Mesendoderm (in vitro differentiated cells): Measurements from ENCODE around the gene UBE2I.
A peak's percentile ranks its signal among the peaks of the same experiment; 100 is the strongest.

ENCODE experiments used
- DNase-seq: peaks from one replicate; pipeline ENCODE4 v3.0.0; 2013
- H2AK5ac ChIP-seq: 2 replicates; pipeline ENCODE4 v1.6.1; 2013; ENCODE audit warnings: low read length, inconsistent platforms
- H2BK120ac ChIP-seq: 2 replicates; pipeline ENCODE4 v1.6.1; 2013; ENCODE audit warnings: low read depth, mild to moderate bottlenecking, low read length, moderate library complexity, mixed read lengths
- H2BK15ac ChIP-seq: replicated peaks from 2 replicates; pipeline ENCODE4 v1.6.1; 2013; ENCODE audit warnings: low read depth, mild to moderate bottlenecking, moderate library complexity
- H2BK5ac ChIP-seq: 2 replicates; pipeline ENCODE4 v1.6.1; 2013; ENCODE audit warnings: low read length, inconsistent platforms
- H3K18ac ChIP-seq: 2 replicates; pipeline ENCODE4 v1.6.1; 2013; ENCODE audit warnings: mild to moderate bottlenecking, low read length, mixed read lengths
- H3K23ac ChIP-seq: one replicate; pipeline ENCODE4 v1.6.1; 2013; ENCODE audit warnings: low read length
- H3K27ac ChIP-seq: 2 replicates; pipeline ENCODE4 v1.5.1; 2013; ENCODE audit warnings: low read depth, mild to moderate bottlenecking, inconsistent platforms, low read length, moderate library complexity
- H3K27me3 ChIP-seq: 2 replicates; pipeline ENCODE4 v1.6.1; 2013; ENCODE audit warnings: low read length, control low read depth, mild to moderate bottlenecking, inconsistent platforms; ENCODE audit not compliant: insufficient read depth, poor library complexity
- H3K36me3 ChIP-seq: 2 replicates; pipeline ENCODE4 v1.6.1; 2013; ENCODE audit warnings: low read length, inconsistent platforms; ENCODE audit not compliant: control insufficient read depth, insufficient read depth
- H3K4ac ChIP-seq: one replicate; pipeline ENCODE4 v1.6.1; 2013; ENCODE audit warnings: low read depth, mild to moderate bottlenecking, low read length, moderate library complexity
- H3K4me1 ChIP-seq: 2 replicates; pipeline ENCODE4 v1.6.1; 2013; ENCODE audit warnings: low read depth, low read length, inconsistent platforms; ENCODE audit not compliant: control insufficient read depth
- H3K4me2 ChIP-seq: 2 replicates; pipeline ENCODE4 v1.6.1; 2013; ENCODE audit warnings: low read length
- H3K4me3 ChIP-seq: 2 replicates; pipeline ENCODE4 v1.5.1; 2013; ENCODE audit warnings: mild to moderate bottlenecking, low read length
- H3K56ac ChIP-seq: one replicate; pipeline ENCODE4 v1.6.1; 2013; ENCODE audit warnings: low read length
- H3K79me1 ChIP-seq: 2 replicates; pipeline ENCODE4 v1.6.1; 2013; ENCODE audit warnings: low read length, inconsistent platforms
- H3K79me2 ChIP-seq: 2 replicates; pipeline ENCODE4 v1.6.1; 2013; ENCODE audit warnings: mild to moderate bottlenecking, low read length; ENCODE audit not compliant: control insufficient read depth, insufficient read depth
- H3K9ac ChIP-seq: 2 replicates; pipeline ENCODE4 v1.6.1; 2013; ENCODE audit warnings: low read length, inconsistent platforms
- H4K5ac ChIP-seq: one replicate; pipeline ENCODE4 v1.6.1; 2013; ENCODE audit warnings: low read length
- H4K8ac ChIP-seq: one replicate; pipeline ENCODE4 v1.6.1; 2013; ENCODE audit warnings: low read depth, mild to moderate bottlenecking, control low read depth, low read length, moderate library complexity
- WGBS: extraction: QIAGEN DNeasy Blood & Tissue Kit; methylation state at CpG from one replicate; pipeline ENCODE4 v1.1.7; 2013; ENCODE audit warnings: low lambda C conversion rate, missing lambda C conversion rate; ENCODE audit not compliant: insufficient coverage; ENCODE audit errors: extremely low coverage; 5-methylcytosine and 5-hydroxymethylcytosine counted together

The UBE2I gene

DNA sequence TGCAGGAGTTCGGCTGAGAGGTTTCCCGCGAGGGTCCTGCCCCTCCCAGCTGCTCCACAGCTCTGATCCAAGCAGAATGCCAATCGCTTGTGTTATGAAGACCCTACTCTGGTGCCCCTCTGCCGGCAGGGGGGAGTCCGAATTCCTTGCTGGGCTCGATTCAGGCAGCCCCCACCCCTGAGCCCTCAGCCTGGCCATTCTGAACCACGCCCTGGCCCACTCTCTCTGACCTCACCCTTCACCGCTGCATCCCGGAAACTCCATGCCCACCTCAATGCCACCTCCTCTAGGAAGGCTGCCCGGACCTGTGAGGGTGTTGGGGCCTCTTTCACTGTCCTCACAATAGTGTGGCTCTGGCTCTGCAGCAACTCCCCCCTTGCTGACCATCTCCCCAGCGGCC is 7.9 kb upstream of the UBE2I start:
- H3K36me3 ChIP-seq, result no peaks in the 10 kb centered on the region
- H3K4me3 ChIP-seq, result no peak overlapping the region
- no peaks in the 10 kb centered on the region for H3K79me2 ChIP-seq
- H4K5ac ChIP-seq, result no peak overlapping the region
- no peak overlapping the region for H2BK5ac ChIP-seq
- H2BK15ac ChIP-seq, result no peak overlapping the region
- no peak overlapping the region for H3K23ac ChIP-seq
- no peaks in the 10 kb centered on the region for H3K79me1 ChIP-seq
- no peaks in the 10 kb centered on the region for H3K4me1 ChIP-seq
- DNase-seq, result no peak
- H3K27me3 ChIP-seq, result no peaks in the 10 kb centered on the region
- H3K4ac ChIP-seq, result no peak overlapping the region
- no peak overlapping the region for H3K4me2 ChIP-seq
- H2AK5ac ChIP-seq, result no peak overlapping the region
- H3K9ac ChIP-seq, result no peak overlapping the region
- no CpG with 5 or more reads among the region's 12 CpGs for WGBS
- no peak overlapping the region for H4K8ac ChIP-seq
- no peak overlapping the region for H3K18ac ChIP-seq
- H2BK120ac ChIP-seq, result no peak overlapping the region
- no peak overlapping the region for H3K56ac ChIP-seq
- H3K27ac ChIP-seq, result no peak overlapping the region

DNA sequence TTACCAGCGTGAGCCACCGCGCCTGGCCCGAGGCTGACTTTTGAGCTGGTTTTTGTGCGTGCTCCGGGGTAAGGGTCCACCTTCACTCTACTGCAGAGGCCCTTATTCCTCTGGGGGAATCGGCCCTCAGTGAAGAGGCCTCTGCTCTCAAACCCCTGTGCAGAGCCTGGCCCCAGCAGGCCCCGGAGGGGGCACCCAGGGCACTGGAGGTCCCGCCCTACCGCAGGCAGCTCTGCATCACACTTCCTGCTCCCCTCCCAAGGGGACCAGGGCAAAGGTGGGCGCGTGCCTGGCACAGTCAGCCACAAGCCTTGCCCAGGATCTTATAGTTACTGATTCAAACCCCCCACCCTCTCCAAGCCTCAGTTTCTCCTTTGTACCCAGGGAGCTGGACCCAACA is 3.6 kb upstream of the UBE2I start:
- no peak overlapping the region for H2BK120ac ChIP-seq
- no peak overlapping the region for H3K9ac ChIP-seq
- H3K27me3 ChIP-seq, result no peaks in the 10 kb centered on the region
- no peak overlapping the region for H3K18ac ChIP-seq
- no peaks in the 10 kb centered on the region for H3K4me1 ChIP-seq
- no peak overlapping the region for H4K8ac ChIP-seq
- no peak overlapping the region for H2BK5ac ChIP-seq
- no peak overlapping the region for H3K4ac ChIP-seq
- no peak overlapping the region for H3K4me3 ChIP-seq
- no peak for DNase-seq
- H3K36me3 ChIP-seq, result no peaks in the 10 kb centered on the region
- no peak overlapping the region for H3K27ac ChIP-seq
- H2BK15ac ChIP-seq, result no peak overlapping the region
- H3K79me1 ChIP-seq, result no peaks in the 10 kb centered on the region
- no peak overlapping the region for H3K23ac ChIP-seq
- no peak overlapping the region for H4K5ac ChIP-seq
- H3K56ac ChIP-seq, result no peak overlapping the region
- peaks cover 11% of the 10 kb centered on the region for H3K79me2 ChIP-seq
- no peak overlapping the region for H2AK5ac ChIP-seq
- WGBS, result no CpG with 5 or more reads among the region's 12 CpGs
- H3K4me2 ChIP-seq, result no peak overlapping the region

DNA sequence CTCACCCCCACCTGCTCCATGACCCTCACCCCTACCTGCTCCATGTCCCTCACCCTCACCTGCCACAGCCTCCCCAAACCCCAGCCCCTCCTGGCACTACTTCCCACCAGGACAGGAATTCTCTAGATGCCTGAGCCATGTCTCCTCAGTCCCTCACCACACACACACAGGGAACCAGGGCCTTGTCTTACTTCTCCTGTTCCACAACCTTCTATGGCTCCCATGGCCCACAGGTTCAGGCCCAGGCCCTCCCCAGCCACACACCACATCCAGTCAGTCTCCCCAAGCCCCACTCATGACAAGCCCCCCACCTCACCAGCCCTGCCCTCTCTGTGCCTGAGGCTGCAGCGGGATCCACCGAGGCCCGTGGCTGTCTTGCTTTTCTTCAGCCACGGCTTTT is 3.1 kb upstream of the UBE2I start:
- Histone ChIP-seq H3K4me1 (peaks cover 3% of the 10 kb centered on the region), H4K8ac (no peak overlapping the region), H3K79me1 (no peaks in the 10 kb centered on the region), H3K36me3 (no peaks in the 10 kb centered on the region), H2BK120ac (no peak overlapping the region), H3K4ac (no peak overlapping the region), H3K23ac (no peak overlapping the region), H3K4me3 (no peak overlapping the region), H2BK15ac (no peak overlapping the region), H3K27ac (no peak overlapping the region), H4K5ac (no peak overlapping the region), H3K79me2 (peaks cover 16% of the 10 kb centered on the region), H3K4me2 (no peak overlapping the region), H3K9ac (no peak overlapping the region), H3K27me3 (no peaks in the 10 kb centered on the region), H3K56ac (no peak overlapping the region), H2BK5ac (no peak overlapping the region), H3K18ac (no peak overlapping the region), H2AK5ac (no peak overlapping the region)
- no CpG with 5 or more reads among the region's 4 CpGs for WGBS
- no peak for DNase-seq

DNA sequence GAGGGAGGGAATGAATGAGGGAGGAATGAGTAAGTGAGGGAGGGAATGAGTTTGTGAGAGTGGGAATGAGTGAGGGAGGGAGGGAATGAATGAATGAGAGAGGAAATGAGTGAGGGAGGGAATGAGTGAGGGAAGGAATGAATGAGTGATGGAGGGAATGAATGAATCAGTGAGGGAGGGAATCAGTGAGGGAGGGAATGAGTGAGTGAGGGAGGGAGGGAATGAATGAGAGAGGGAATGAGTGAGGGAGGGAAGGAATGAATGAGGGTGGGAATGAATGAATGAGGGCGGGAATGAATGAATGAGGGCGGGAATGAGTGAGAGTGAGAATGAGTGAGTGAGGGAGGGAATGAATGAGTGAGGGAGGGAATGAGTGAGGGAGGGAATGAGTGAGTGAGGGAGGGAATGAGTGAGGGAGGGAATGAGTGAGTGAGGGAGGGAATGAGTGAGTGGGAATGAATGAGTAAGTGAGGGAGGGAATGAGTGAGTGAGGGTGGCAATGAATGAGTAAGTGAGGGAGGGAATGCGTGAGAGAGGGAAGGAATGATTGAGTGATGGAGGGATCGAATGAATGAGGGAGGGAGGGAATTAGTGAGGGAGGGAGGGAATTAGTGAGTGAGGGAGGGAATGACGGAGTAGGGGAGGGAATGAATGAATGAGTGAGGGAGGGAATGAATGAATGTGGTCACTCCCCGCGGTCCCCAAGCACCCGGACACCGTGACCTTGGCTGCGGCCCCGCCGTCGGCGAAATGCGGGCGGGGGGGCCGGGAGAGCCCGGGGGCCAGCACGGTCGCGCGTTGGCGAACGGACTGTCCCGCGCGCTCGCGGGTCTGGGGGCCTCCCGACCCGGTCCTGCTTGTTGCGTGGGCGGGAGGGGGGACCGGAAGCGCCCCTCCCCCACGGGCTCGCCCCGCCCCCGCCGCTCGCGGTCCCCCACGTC is 1.1 kb upstream of the UBE2I start:
- peak overlapping the region; percentile 43 for H3K4me3 ChIP-seq
- H3K56ac ChIP-seq, result peak overlapping the region; percentile 84
- H4K8ac ChIP-seq, result peak overlapping the region; percentile 68
- no peaks in the 10 kb centered on the region for H3K27me3 ChIP-seq
- H4K5ac ChIP-seq, result no peak overlapping the region
- no peak overlapping the region for H3K27ac ChIP-seq
- H2BK5ac ChIP-seq, result no peak overlapping the region
- peaks cover 6% of the 10 kb centered on the region for H3K4me1 ChIP-seq
- WGBS, result 99% methylated on average over 4 of the region's 43 CpGs
- H2BK15ac ChIP-seq, result no peak overlapping the region
- peak overlapping the region; percentile 71 for H3K9ac ChIP-seq
- H2AK5ac ChIP-seq, result no peak overlapping the region
- no peaks in the 10 kb centered on the region for H3K36me3 ChIP-seq
- H3K18ac ChIP-seq, result peak overlapping the region; percentile 88
- peak overlapping the region; percentile 11 for H3K4ac ChIP-seq
- H2BK120ac ChIP-seq, result no peak overlapping the region
- H3K4me2 ChIP-seq, result peak overlapping the region; percentile 25
- H3K79me2 ChIP-seq, result peaks cover 35% of the 10 kb centered on the region
- H3K79me1 ChIP-seq, result no peaks in the 10 kb centered on the region
- peak; percentile 94 for DNase-seq
- H3K23ac ChIP-seq, result no peak overlapping the region

DNA sequence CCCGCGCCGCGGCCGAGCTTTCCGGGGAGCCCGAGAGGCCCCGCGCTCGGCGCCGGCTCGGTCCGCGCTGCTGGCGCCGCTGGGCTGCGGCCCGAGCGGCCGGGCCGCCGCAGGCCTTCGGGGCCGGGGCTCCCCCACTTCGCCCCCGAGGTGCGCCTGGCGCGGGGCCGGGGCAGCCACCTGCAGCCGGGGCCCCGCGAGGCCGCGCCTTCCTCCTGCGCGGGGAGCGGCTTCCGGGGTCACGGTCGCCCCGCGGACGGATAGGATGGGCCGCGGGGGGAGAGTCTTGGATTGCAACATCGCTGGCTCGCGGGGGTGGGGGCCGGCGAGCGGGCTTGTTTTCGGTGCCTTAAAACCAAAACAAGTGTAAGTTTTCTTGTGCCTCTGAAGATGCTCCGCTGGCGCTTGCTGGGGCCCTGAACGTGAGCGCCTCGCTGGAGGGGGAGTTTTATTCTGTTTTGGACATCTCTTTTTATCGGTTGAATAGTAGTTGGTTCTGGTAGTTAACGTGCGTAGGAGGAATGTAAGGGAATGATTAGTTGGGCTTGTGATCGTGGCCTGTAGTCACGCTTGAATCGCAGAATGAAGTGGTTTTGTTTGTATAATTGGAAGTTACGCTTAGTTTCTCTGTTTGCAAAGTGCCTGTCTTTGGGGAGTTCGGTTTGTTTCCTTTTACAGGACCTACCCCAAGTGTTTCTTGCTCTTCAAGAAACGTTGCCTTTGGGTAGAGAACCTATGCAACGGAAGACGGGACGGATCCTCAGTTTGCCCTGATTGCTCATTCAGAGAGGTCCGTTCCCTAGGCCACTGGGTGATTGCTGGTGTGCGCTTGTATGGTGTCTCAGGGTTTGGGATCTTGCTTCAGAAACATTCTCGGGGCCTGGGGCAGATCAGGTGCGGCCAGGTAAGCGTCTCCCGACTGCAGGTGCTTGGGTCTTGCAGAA is 724 bp downstream of the UBE2I start:
- Histone ChIP-seq H3K79me2 (peaks cover 53% of the 10 kb centered on the region), H3K4me3 (peak overlapping the region; percentile 90)

More for the DNA sequence above, 724 bp downstream of the UBE2I start:
- Histone ChIP-seq H2AK5ac (no peak overlapping the region), H3K27me3 (no peaks in the 10 kb centered on the region), H3K18ac (peak overlapping the region; percentile 88), H3K23ac (no peak overlapping the region), H2BK15ac (no peak overlapping the region), H3K9ac (peak overlapping the region; percentile 79), H3K79me1 (peaks cover 5% of the 10 kb centered on the region), H2BK5ac (no peak overlapping the region), H3K4me1 (peaks cover 6% of the 10 kb centered on the region), H3K56ac (peak overlapping the region; percentile 94), H4K8ac (no peak overlapping the region), H4K5ac (no peak overlapping the region), H3K4ac (peak overlapping the region; percentile 92), H3K27ac (no peak overlapping the region), H3K4me2 (peak overlapping the region; percentile 98), H3K36me3 (peaks cover 2% of the 10 kb centered on the region), H2BK120ac (no peak overlapping the region)
- no CpG with 5 or more reads among the region's 77 CpGs for WGBS
- no peak for DNase-seq
